A549 (cell line): ENCODE results near the gene COPS9.

Source experiments
- BCL3 ChIP-seq: fragments of >200 bp; sonication (Bioruptor Twin); formaldehyde crosslinking; IDR thresholded peaks from 3 replicates; pipeline ENCODE4 v1.6.1; 2016
- CHD2 ChIP-seq: fragments of 150-350 bp; IDR thresholded peaks from 2 replicates; pipeline ENCODE4 v1.6.1; 2014; ENCODE audit warnings: low read length; ENCODE audit not compliant: partially characterized antibody
- CTCF ChIP-seq: fragments of >200 bp; sonication (Bioruptor Twin); formaldehyde crosslinking; IDR thresholded peaks from 3 replicates; pipeline ENCODE4 v1.5.1; 2016
- ESRRA ChIP-seq: fragments of 150-350 bp; IDR thresholded peaks from 2 replicates; pipeline ENCODE4 v1.6.1; 2014; ENCODE audit warnings: mild to moderate bottlenecking, low read length, borderline replicate concordance
- FOSL2 ChIP-seq, 2 experiments: fragments of 450-650 bp in 1 of 2; fragments of >200 bp in 1 of 2; sonication (Bioruptor Twin) in 1 of 2; formaldehyde crosslinking; IDR thresholded peaks; 2 replicates each; pipeline versions ENCODE4 v1.5.0 to v1.6.1; 2016 to 2020; ENCODE audit warnings: mild to moderate bottlenecking in 1 of 2, moderate library complexity in 1 of 2
- HDAC2 ChIP-seq: fragments of 200-600 bp; sonication (generic); IDR thresholded peaks from 2 replicates; pipeline ENCODE4 v1.6.1; 2016
- MAFK ChIP-seq: fragments of 450-650 bp; IDR thresholded peaks from 2 replicates; pipeline ENCODE4 v1.6.1; 2014; ENCODE audit not compliant: partially characterized antibody
- MAZ ChIP-seq: fragments of 150-350 bp; IDR thresholded peaks from 2 replicates; pipeline ENCODE4 v1.6.1; 2014; ENCODE audit warnings: antibody characterized with exemption, low read depth, low read length, borderline replicate concordance
- NFE2L2 ChIP-seq: fragments of 150-350 bp; conservative IDR thresholded peaks from 2 replicates; pipeline ENCODE4 v1.6.1; 2014; ENCODE audit warnings: low read length
- NPAS2 ChIP-seq: fragments of 250-450 bp; sonication (Bioruptor Pico); IDR thresholded peaks from 2 replicates; pipeline ENCODE4 v1.8.0; 2022; ENCODE audit warnings: mild to moderate bottlenecking, moderate library complexity, borderline replicate concordance
- NR3C1 ChIP-seq: fragments of >200 bp; sonication (Bioruptor Twin); formaldehyde crosslinking; IDR thresholded peaks from 3 replicates; pipeline ENCODE4 v1.6.1; 2017
- PBX3 ChIP-seq: IDR thresholded peaks from 2 replicates; pipeline ENCODE4 v1.6.1; 2012
- POLR2AphosphoS2 ChIP-seq: conservative IDR thresholded peaks from 2 replicates; pipeline ENCODE4 v1.6.1; 2012; ENCODE audit warnings: low read length, improper control_type of control experiment, inconsistent platforms
- TP53 ChIP-seq: fragments of 250-450 bp; sonication (Bioruptor Pico); IDR thresholded peaks from 2 replicates; pipeline ENCODE4 v1.5.0; 2021; ENCODE audit warnings: mild to moderate bottlenecking, moderate library complexity

GRCh38 chr2:240178564-240178963 lies 42.5 kb upstream of the COPS9 start:
- TF ChIP-seq CTCF (no peak), NPAS2 (CRISPR knock-in tag) (no peak), POLR2AphosphoS2 (no peak), MAFK (no peak), BCL3 (no peak), HDAC2 (no peak), MAZ (no peak), NFE2L2 (no peak), ESRRA (no peak), FOSL2 (IDR thresholded peaks at IDR 0.05) (no peak), FOSL2 (CRISPR knock-in tag; IDR thresholded peaks at IDR 0.05) (no peak), CHD2 (no peak), PBX3 (no peak), NR3C1 (no peak), TP53 (CRISPR knock-in tag) (no peak)
